ENCODE results near the gene WDR64. TPM values are rescaled to one million over a fixed set of nuclear protein-coding genes. Genes with fewer than 3 reads are reported as not detected.

The WDR64 gene
- total RNA-seq, 1 donor from 2014 or later, result not detected

GRCh38 chr1:241828463-241829021, 176.5 kb downstream of the WDR64 start:
- no peaks in the 10 kb centered on the region for H3K27me3 Mint-ChIP-seq (ENCODE audit: unreplicated experiment)
- peaks cover 10% of the 10 kb centered on the region for H3K4me1 Mint-ChIP-seq (ENCODE audit: low read depth, unreplicated experiment)
- no peak for TF ChIP-seq CTCF (IDR thresholded peaks at IDR 0.05; ENCODE audit: partially characterized antibody, unreplicated experiment)
- no peak for DNase-seq
- H3K27ac Mint-ChIP-seq (ENCODE audit: unreplicated experiment), result no peak overlapping the region
- H3K4me3 Mint-ChIP-seq (ENCODE audit: unreplicated experiment), result no peak overlapping the region
- H3K9me3 Mint-ChIP-seq (ENCODE audit: unreplicated experiment), result peaks cover 3% of the 10 kb centered on the region
- no peaks in the 10 kb centered on the region for H3K36me3 Mint-ChIP-seq (ENCODE audit: unreplicated experiment)

GRCh38 chr1:241829468-241829867, 177.4 kb downstream of the WDR64 start:
- Mint-ChIP-seq H3K9me3 (ENCODE audit: unreplicated experiment) (peaks cover 3% of the 10 kb centered on the region), H3K4me3 (ENCODE audit: unreplicated experiment) (no peak overlapping the region), H3K36me3 (ENCODE audit: unreplicated experiment) (no peaks in the 10 kb centered on the region), H3K27me3 (ENCODE audit: unreplicated experiment) (no peaks in the 10 kb centered on the region), H3K27ac (ENCODE audit: unreplicated experiment) (no peak overlapping the region), H3K4me1 (ENCODE audit: low read depth, unreplicated experiment) (peaks cover 10% of the 10 kb centered on the region)
- no peak for TF ChIP-seq CTCF (IDR thresholded peaks at IDR 0.05; ENCODE audit: partially characterized antibody, unreplicated experiment)
- DNase-seq, result no peak

- peaks cover 10% of the 10 kb centered on the region for H3K4me1 Mint-ChIP-seq (ENCODE audit: low read depth, unreplicated experiment)
- H3K9me3 Mint-ChIP-seq (ENCODE audit: unreplicated experiment), result no peaks in the 10 kb centered on the region
- TF ChIP-seq CTCF (IDR thresholded peaks at IDR 0.05; ENCODE audit: partially characterized antibody, unreplicated experiment), result peak; percentile 69
- H3K4me3 Mint-ChIP-seq (ENCODE audit: unreplicated experiment), result no peak overlapping the region
- no peaks in the 10 kb centered on the region for H3K36me3 Mint-ChIP-seq (ENCODE audit: unreplicated experiment)
- no peak overlapping the region for H3K27ac Mint-ChIP-seq (ENCODE audit: unreplicated experiment)
- no peaks in the 10 kb centered on the region for H3K27me3 Mint-ChIP-seq (ENCODE audit: unreplicated experiment)
- DNase-seq, result no peak
These were observed 182.8 kb downstream of the WDR64 start for GRCh38 chr1:241834733-241835377.

GRCh38 chr1:241836941-241837340, 184.9 kb downstream of the WDR64 start:
- Mint-ChIP-seq H3K36me3 (ENCODE audit: unreplicated experiment) (no peaks in the 10 kb centered on the region), H3K9me3 (ENCODE audit: unreplicated experiment) (no peaks in the 10 kb centered on the region), H3K27me3 (ENCODE audit: unreplicated experiment) (no peaks in the 10 kb centered on the region), H3K4me3 (ENCODE audit: unreplicated experiment) (no peak overlapping the region), H3K27ac (ENCODE audit: unreplicated experiment) (no peak overlapping the region), H3K4me1 (ENCODE audit: low read depth, unreplicated experiment) (peaks cover 7% of the 10 kb centered on the region)
- no peak for DNase-seq
- TF ChIP-seq CTCF (IDR thresholded peaks at IDR 0.05; ENCODE audit: partially characterized antibody, unreplicated experiment), result no peak

- H3K9me3 Mint-ChIP-seq (ENCODE audit: unreplicated experiment), result no peaks in the 10 kb centered on the region
- H3K4me3 Mint-ChIP-seq (ENCODE audit: unreplicated experiment), result no peak overlapping the region
These were observed 185.3 kb downstream of the WDR64 start for GRCh38 chr1:241837416-241837815.

More at GRCh38 chr1:241837416-241837815, 185.3 kb downstream of the WDR64 start:
- Mint-ChIP-seq H3K27me3 (ENCODE audit: unreplicated experiment) (no peaks in the 10 kb centered on the region), H3K4me1 (ENCODE audit: low read depth, unreplicated experiment) (peaks cover 2% of the 10 kb centered on the region), H3K27ac (ENCODE audit: unreplicated experiment) (no peak overlapping the region), H3K36me3 (ENCODE audit: unreplicated experiment) (no peaks in the 10 kb centered on the region)
- no peak for DNase-seq
- no peak for TF ChIP-seq CTCF (IDR thresholded peaks at IDR 0.05; ENCODE audit: partially characterized antibody, unreplicated experiment)

Data from glutamatergic neuron (in vitro differentiated cells).